ENCODE data around the gene DUSP6. TPM values are rescaled to one million over a fixed set of nuclear protein-coding genes. Genes with fewer than 3 reads are reported as not detected.

Gene DUSP6
- total RNA-seq, 5 donors from 2014 or later (not counting 1 experiment from before 2014, with no cell fraction given): 2.7 to 13.7 (median 3.1) TPM

- CTCF ChIA-PET: no interaction called here
- ATAC-seq (replicated peaks in 1 of 4): peak; percentile 17 to 28 (median 20)
- H3K27me3 ChIP-seq (replicated peaks in 1 of 2; ENCODE audit: control insufficient read depth in 2 of 2, extremely low read depth in 1 of 2, insufficient read depth in 2 of 2, low read length in 1 of 2): no peaks in the 10 kb centered on the region
- POLR2A ChIA-PET: no interaction called here
- Mint-ChIP-seq H3K4me3 (peak overlapping the region; percentile 75 to 88 (median 87)), H3K4me1 (peaks cover 39 to 53% (median 45%) of the 10 kb centered on the region in 3 donors), H3K27me3 (peaks cover 0 to 3% of the 10 kb centered on the region in 2 donors), H3K27ac (peak overlapping the region; percentile 8 to 16), H3K36me3 (no peaks in the 10 kb centered on the region), H3K9me3 (no peaks in the 10 kb centered on the region)
- no peaks in the 10 kb centered on the region for H3K9me3 ChIP-seq
- 0% methylated on average over 65 of the region's 74 CpGs for WGBS (ENCODE audit: insufficient coverage)
- H3K27ac ChIP-seq (ENCODE audit: low read length): peak overlapping the region; percentile 61
- H3K36me3 ChIP-seq (ENCODE audit: control insufficient read depth in 2 of 2, extremely low read depth in 1 of 2, insufficient read depth in 1 of 2, low read length in 1 of 2): no peaks in the 10 kb centered on the region
- peak overlapping the region; percentile 67 to 77 for H3K4me3 ChIP-seq (ENCODE audit: control insufficient read depth in 1 of 2, extremely low read depth in 1 of 2, low read length in 1 of 2)
- peaks cover 13 to 46% of the 10 kb centered on the region in 2 experiments for H3K4me1 ChIP-seq (ENCODE audit: control insufficient read depth in 1 of 2, extremely low read depth in 1 of 2, insufficient read depth in 2 of 2, low read length in 2 of 2)
- DNase-seq: peak in 34 of 35 experiments; percentile 26 to 76 (median 48)
These were observed 1.7 kb upstream of the DUSP6 start for GRCh38 chr12:89353823-89354611.

- Mint-ChIP-seq H3K9me3 (no peaks in the 10 kb centered on the region), H3K4me1 (peaks cover 40 to 59% (median 45%) of the 10 kb centered on the region in 3 donors), H3K27ac (peak overlapping the region; percentile 67 to 92), H3K27me3 (no peaks in the 10 kb centered on the region), H3K36me3 (no peaks in the 10 kb centered on the region), H3K4me3 (peak overlapping the region; percentile 84 to 88 (median 87))
- peak in 2 of 4 experiments; percentile 1 for ATAC-seq (replicated peaks in 1 of 4)
- under 1% methylated on average over 32 of the region's 49 CpGs for WGBS (ENCODE audit: insufficient coverage)
- H3K9me3 ChIP-seq: no peaks in the 10 kb centered on the region
- H3K36me3 ChIP-seq (ENCODE audit: control insufficient read depth in 2 of 2, extremely low read depth in 1 of 2, insufficient read depth in 1 of 2, low read length in 1 of 2): no peaks in the 10 kb centered on the region
- peaks cover 13 to 46% of the 10 kb centered on the region in 2 experiments for H3K4me1 ChIP-seq (ENCODE audit: control insufficient read depth in 1 of 2, extremely low read depth in 1 of 2, insufficient read depth in 2 of 2, low read length in 2 of 2)
- CTCF ChIA-PET: no interaction called here
- DNase-seq: peak in 18 of 35 experiments; percentile 1 to 48 (median 20)
- POLR2A ChIA-PET: interaction anchor here in 1 of 2 donors (0.6 to 0.7 kb wide), 2 partner anchors 131 to 170 kb away, joined by 3 to 5 read pairs; no protein-coding TSS in a partner anchor
- peak overlapping the region; percentile 61 for H3K27ac ChIP-seq (ENCODE audit: low read length)
- H3K4me3 ChIP-seq (ENCODE audit: control insufficient read depth in 1 of 2, extremely low read depth in 1 of 2, low read length in 1 of 2): peak overlapping the region; percentile 67 to 77
- H3K27me3 ChIP-seq (replicated peaks in 1 of 2; ENCODE audit: control insufficient read depth in 2 of 2, extremely low read depth in 1 of 2, insufficient read depth in 2 of 2, low read length in 1 of 2): no peaks in the 10 kb centered on the region
These were observed 1.0 kb upstream of the DUSP6 start for GRCh38 chr12:89353188-89353822.

GRCh38 chr12:89352242-89352491, 134 bp downstream of the DUSP6 start:
- Histone ChIP-seq H3K27ac (ENCODE audit: low read length) (peak overlapping the region; percentile 61), H3K9me3 (no peaks in the 10 kb centered on the region), H3K4me1 (ENCODE audit: control insufficient read depth in 1 of 2, extremely low read depth in 1 of 2, insufficient read depth in 2 of 2, low read length in 2 of 2) (peaks cover 13 to 46% of the 10 kb centered on the region in 2 experiments), H3K36me3 (ENCODE audit: control insufficient read depth in 2 of 2, extremely low read depth in 1 of 2, insufficient read depth in 1 of 2, low read length in 1 of 2) (no peaks in the 10 kb centered on the region), H3K4me3 (ENCODE audit: control insufficient read depth in 1 of 2, extremely low read depth in 1 of 2, low read length in 1 of 2) (peak overlapping the region; percentile 67 to 77), H3K27me3 (replicated peaks in 1 of 2; ENCODE audit: control insufficient read depth in 2 of 2, extremely low read depth in 1 of 2, insufficient read depth in 2 of 2, low read length in 1 of 2) (no peaks in the 10 kb centered on the region)
- peak overlapping the region; percentile 89 to 92 for H3K27ac Mint-ChIP-seq
- ChIA-PET CTCF (interaction anchor here in 1 of 2 donors (1.2 to 1.5 kb wide), 2 partner anchors 89 to 107 kb away, joined by 3 to 5 read pairs; no protein-coding TSS in a partner anchor), POLR2A (interaction anchor here in 1 of 2 donors (0.6 kb wide), 1 partner anchor 239 kb away, joined by 3 read pairs; no protein-coding TSS in a partner anchor)
- no peaks in the 10 kb centered on the region for H3K27me3 Mint-ChIP-seq
- H3K4me3 Mint-ChIP-seq: peak overlapping the region; percentile 84 to 88 (median 87)
- ATAC-seq (replicated peaks in 1 of 4): no peak
- H3K9me3 Mint-ChIP-seq: no peaks in the 10 kb centered on the region
- no peaks in the 10 kb centered on the region for H3K36me3 Mint-ChIP-seq
- peaks cover 49 to 69% (median 49%) of the 10 kb centered on the region in 3 donors for H3K4me1 Mint-ChIP-seq
- under 1% methylated on average over 7 of the region's 10 CpGs for WGBS (ENCODE audit: insufficient coverage)
- DNase-seq: no peak

GRCh38 chr12:89351489-89352241, 636 bp downstream of the DUSP6 start:
- POLR2A ChIA-PET: interaction anchor here in 1 of 2 donors (0.6 to 0.9 kb wide), 2 partner anchors 107 to 239 kb away, joined by 3 read pairs; no protein-coding TSS in a partner anchor
- no peaks in the 10 kb centered on the region for H3K9me3 Mint-ChIP-seq
- WGBS (ENCODE audit: insufficient coverage): under 1% methylated on average over 83 of the region's 87 CpGs
- DNase-seq (peak in 32 of 35 experiments; percentile 14 to 65 (median 32)), ATAC-seq (replicated peaks in 1 of 4) (peak; percentile 43 to 58 (median 55))
- H3K27me3 Mint-ChIP-seq: no peaks in the 10 kb centered on the region
- H3K4me1 Mint-ChIP-seq: peaks cover 54 to 74% (median 54%) of the 10 kb centered on the region in 3 donors
- H3K36me3 Mint-ChIP-seq: no peaks in the 10 kb centered on the region
- Histone ChIP-seq H3K36me3 (ENCODE audit: control insufficient read depth in 2 of 2, extremely low read depth in 1 of 2, insufficient read depth in 1 of 2, low read length in 1 of 2) (no peaks in the 10 kb centered on the region), H3K4me3 (ENCODE audit: control insufficient read depth in 1 of 2, extremely low read depth in 1 of 2, low read length in 1 of 2) (peak overlapping the region; percentile 67 to 77), H3K27ac (ENCODE audit: low read length) (peak overlapping the region; percentile 61), H3K4me1 (ENCODE audit: control insufficient read depth in 1 of 2, extremely low read depth in 1 of 2, insufficient read depth in 2 of 2, low read length in 2 of 2) (peaks cover 14 to 50% of the 10 kb centered on the region in 2 experiments), H3K27me3 (replicated peaks in 1 of 2; ENCODE audit: control insufficient read depth in 2 of 2, extremely low read depth in 1 of 2, insufficient read depth in 2 of 2, low read length in 1 of 2) (no peaks in the 10 kb centered on the region), H3K9me3 (no peaks in the 10 kb centered on the region)
- H3K4me3 Mint-ChIP-seq: peak overlapping the region; percentile 84 to 88 (median 87)
- peak overlapping the region; percentile 89 to 92 for H3K27ac Mint-ChIP-seq
- CTCF ChIA-PET: interaction anchor here in 1 of 2 donors (1.2 to 1.5 kb wide), 2 partner anchors 90 to 107 kb away, joined by 3 to 5 read pairs; no protein-coding TSS in a partner anchor

GRCh38 chr12:89350630-89351488, 1.4 kb downstream of the DUSP6 start:
- no peaks in the 10 kb centered on the region for H3K9me3 Mint-ChIP-seq
- Histone ChIP-seq H3K36me3 (ENCODE audit: control insufficient read depth in 2 of 2, extremely low read depth in 1 of 2, insufficient read depth in 1 of 2, low read length in 1 of 2) (no peaks in the 10 kb centered on the region), H3K4me3 (ENCODE audit: control insufficient read depth in 1 of 2, extremely low read depth in 1 of 2, low read length in 1 of 2) (peak overlapping the region; percentile 67 to 77), H3K27ac (ENCODE audit: low read length) (no peak overlapping the region), H3K4me1 (ENCODE audit: control insufficient read depth in 1 of 2, extremely low read depth in 1 of 2, insufficient read depth in 2 of 2, low read length in 2 of 2) (peaks cover 15 to 58% of the 10 kb centered on the region in 2 experiments), H3K9me3 (no peaks in the 10 kb centered on the region), H3K27me3 (replicated peaks in 1 of 2; ENCODE audit: control insufficient read depth in 2 of 2, extremely low read depth in 1 of 2, insufficient read depth in 2 of 2, low read length in 1 of 2) (no peaks in the 10 kb centered on the region)
- H3K4me1 Mint-ChIP-seq: peaks cover 60 to 80% (median 62%) of the 10 kb centered on the region in 3 donors
- no peaks in the 10 kb centered on the region for H3K27me3 Mint-ChIP-seq
- ChIA-PET CTCF (interaction anchor here in 1 of 2 donors (0.8 to 1.2 kb wide), 2 partner anchors 90 to 352 kb away, joined by 3 read pairs; no protein-coding TSS in a partner anchor), POLR2A (interaction anchor here (0.7 to 0.9 kb wide), 2 partner anchors 106 to 246 kb away, joined by 3 read pairs; no protein-coding TSS in a partner anchor)
- H3K27ac Mint-ChIP-seq: peak overlapping the region in 1 of 2 donors; percentile 37
- 11% methylated on average over 38 of the region's 51 CpGs for WGBS (ENCODE audit: insufficient coverage)
- DNase-seq (peak in 15 of 35 experiments; percentile 3 to 41 (median 11)), ATAC-seq (replicated peaks in 1 of 4) (no peak)
- H3K4me3 Mint-ChIP-seq: peak overlapping the region; percentile 84 to 88 (median 87)
- no peaks in the 10 kb centered on the region for H3K36me3 Mint-ChIP-seq

Measured in T-cell (primary cell).